Activated CD8-positive, alpha-beta memory T cell treated with anti-CD3 and anti-CD28 coated beads for 48 hours (primary cell): Measurements from ENCODE around the gene TPM2.

Experiments
- DNase-seq, 3 experiments: peaks; one replicate each; pipeline ENCODE4 v3.0.0-alpha.2; 2020; ENCODE audit warnings: low read depth in 2 of 3, low spot score in 2 of 3

Gene TPM2

DNA sequence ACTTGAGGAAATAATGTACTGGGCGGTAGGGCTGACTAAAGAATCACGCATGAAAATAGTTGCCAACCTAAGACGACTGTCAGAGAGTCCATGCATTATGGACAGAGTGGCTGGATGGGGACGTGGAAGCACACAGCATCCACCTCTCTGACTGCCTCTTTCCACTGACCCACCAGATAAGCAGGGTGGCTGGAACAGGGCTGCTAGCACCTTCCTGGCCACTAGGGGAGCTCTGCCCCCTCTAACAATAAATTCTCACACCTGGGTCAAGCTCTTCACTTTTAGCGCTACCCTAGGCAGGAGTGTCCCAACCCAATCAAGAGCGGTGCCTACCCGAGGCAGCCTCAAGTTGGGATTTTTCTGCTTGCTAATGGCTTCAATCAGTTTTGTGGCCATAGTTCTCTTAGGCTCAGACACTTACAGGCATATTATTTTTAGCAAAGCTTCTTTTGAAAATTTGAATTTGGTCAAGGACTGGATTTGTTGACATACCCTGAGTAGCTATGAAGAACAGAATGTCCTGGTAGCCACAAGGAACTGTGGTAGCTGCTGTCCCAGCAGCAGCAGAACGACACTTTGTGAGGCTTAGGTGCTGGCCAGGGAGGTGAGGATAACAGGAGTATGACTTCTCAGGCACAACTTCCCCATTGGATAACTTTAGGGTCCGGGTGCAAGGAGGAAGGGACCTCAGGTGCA is 6.9 kb upstream of the TPM2 start:
- no peak for DNase-seq

DNA sequence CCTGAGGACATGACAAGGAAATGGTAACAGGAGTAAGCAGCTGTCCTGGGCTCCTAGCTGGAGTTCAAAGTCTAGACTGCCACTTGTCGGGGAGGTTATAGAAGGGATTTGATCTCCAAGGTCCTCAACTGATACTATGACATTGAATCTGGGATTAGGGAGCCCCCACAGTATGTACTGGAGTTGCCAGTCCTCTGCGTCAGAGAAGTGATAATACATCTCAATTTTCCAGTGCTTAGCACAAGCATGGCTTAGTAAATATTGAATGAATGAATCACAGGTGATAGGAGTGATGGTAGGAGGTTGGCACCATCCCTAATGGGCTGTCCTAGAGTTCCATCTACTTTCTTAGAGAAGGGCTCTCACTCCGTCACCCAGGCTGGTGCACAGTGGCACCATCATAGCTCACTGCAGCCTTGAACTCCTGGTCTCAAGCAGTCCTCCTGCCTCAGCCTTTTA is 6.2 kb upstream of the TPM2 start:
- no peak for DNase-seq

DNA sequence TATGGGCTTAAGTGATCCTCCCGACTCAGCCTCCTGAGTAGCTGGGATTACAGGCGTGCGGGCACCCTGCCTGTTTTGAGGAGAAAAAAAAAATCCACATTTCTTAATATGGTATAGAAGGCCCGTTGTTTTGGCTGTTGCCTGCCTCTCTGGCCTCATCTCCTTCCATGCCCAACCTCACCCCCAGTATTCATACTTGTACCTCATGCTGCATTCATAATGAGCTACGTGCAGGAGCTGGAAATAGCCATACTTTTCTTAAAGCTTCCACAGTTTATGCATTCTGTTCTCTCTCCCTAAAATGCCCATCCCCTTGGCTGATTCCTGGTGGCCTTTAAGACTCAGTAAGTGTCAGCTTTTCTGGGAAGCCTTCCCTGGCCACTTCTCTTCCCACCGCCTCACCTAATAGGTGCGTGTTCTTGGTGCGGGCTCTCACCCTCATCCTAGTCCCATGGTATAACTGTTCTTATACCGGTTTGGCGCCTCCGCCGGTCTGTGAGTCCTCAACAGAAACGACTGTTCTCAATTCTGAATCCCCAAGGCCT is 2.1 kb upstream of the TPM2 start:
- DNase-seq = no peak

GRCh38 chr9:35691334-35691650 is 1.6 kb upstream of the TPM2 start:
- no peak for DNase-seq

DNA sequence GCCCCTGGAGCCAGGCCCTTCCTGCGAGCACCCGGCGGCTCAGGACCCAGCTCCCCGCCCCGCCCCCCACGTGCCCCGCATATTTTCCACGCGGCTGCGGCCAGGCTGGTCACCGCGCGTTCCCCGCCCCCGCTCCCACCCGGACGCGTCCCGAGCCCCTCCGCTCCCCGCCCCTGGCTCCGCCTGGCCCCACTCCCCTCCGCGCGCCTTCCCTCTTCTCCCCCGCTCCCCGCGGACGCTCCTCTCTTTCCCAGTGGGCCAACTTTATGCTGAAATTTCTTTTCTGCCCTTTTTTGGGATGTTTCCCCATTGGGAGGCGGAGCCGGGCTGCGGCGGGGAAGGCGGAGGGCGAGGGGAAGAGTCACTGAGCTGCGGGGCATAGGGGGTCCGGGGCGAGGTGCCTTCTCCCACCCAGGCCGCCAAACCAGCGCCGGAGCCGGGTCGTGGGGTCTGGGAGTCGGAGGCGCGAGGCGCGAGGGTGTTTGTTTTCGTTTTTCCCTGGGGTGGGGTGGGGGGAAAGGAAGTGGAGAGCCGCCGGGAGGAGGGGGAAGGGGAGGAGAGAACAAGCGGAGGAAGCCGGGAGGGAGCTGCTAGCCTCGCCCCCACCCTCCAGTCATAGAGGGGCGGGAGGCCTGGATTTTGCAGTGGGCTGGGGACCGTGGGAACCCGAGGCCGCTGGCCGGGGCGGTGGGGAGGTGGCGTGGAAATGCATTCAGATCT is 1.0 kb upstream of the TPM2 start:
- no peak for DNase-seq

DNA sequence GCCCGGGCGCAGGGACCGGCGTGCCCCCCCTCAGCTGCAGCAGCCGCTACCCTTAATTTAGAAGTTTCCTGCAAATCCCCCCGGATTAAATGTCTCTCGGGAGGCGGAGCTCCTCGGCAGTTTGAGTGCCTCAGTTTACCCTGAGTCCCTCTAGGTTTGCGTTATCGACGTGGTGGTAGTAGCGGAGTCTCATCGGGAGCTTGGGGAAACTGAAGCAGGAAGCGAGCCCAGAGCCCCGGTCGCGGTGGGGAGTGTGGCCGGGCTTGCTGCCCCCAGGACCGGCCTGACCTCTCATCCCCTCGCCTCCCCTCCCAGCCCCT is 529 bp upstream of the TPM2 start:
- DNase-seq = no peak

GRCh38 chr9:35688558-35689541 is 875 bp downstream of the TPM2 start:
- DNase-seq = no peak

GRCh38 chr9:35687972-35688557 is 1.7 kb downstream of the TPM2 start:
- no peak for DNase-seq

GRCh38 chr9:35687306-35687705 is 2.4 kb downstream of the TPM2 start:
- no peak for DNase-seq

- DNase-seq = no peak
These were observed 3.2 kb downstream of the TPM2 start for GRCh38 chr9:35686222-35687203.

- DNase-seq = no peak
These were observed 4.2 kb downstream of the TPM2 start for GRCh38 chr9:35685506-35685905.

- DNase-seq = no peak
These were observed 4.8 kb downstream of the TPM2 start for GRCh38 chr9:35684921-35685320.

DNA sequence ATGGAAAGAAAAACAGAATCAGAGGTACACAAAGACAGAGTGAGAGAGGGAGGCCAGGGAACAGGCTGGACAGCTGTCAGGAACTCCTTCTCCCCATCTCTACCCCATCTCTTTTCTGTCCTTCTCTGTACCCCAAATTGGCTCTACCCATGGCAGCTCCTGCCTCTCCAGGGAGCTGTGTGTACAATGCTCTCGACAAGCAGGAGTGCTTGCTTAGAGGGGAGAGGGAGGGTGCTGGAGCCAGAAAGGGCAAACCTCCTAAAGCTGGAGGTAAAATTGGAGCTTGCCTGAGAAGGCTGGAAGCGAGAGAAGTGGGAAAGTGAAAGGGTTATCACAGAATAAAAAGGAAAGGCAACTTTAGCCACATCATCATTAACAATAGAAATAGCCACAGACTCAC is 6.4 kb downstream of the TPM2 start:
- no peak for DNase-seq

DNA sequence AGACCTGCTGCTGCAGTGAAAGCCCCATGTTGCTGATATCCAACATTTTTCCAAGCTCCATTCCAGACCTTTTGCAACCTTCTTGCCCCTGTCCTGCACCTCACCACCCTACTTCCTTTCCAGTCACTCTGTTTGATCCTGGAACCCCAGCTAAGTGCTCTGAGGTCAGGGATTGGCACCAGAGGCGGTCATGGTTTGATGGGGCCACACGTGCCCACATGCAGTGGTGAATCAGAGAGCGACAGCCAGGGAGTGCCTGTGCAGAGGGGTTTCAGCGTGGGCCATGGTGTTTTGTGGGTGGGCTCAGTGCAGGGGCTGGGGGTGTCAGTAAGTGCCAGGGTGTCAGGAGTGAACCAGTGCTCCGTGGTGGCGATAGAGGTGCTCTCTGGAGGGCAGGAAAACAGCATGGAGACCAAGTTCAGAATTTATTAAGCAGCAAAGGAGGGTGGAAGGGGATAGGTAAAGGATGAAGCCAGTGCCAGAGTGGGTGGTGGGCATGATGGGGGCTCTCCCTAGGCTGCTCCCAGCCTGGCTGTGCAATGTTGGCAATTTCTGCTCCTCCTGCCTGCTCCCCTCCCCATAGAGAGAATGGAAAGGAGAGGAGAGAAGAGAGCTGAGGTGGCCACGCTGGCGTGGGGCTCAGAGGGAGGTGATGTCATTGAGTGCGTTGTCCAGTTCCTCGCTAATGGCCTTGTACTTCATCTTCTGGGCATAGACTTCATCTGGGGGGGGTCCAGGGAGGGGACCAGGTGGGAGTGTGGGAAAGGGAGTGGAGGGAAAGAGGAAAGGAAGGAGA is 7.0 kb downstream of the TPM2 start:
- DNase-seq = no peak

DNA sequence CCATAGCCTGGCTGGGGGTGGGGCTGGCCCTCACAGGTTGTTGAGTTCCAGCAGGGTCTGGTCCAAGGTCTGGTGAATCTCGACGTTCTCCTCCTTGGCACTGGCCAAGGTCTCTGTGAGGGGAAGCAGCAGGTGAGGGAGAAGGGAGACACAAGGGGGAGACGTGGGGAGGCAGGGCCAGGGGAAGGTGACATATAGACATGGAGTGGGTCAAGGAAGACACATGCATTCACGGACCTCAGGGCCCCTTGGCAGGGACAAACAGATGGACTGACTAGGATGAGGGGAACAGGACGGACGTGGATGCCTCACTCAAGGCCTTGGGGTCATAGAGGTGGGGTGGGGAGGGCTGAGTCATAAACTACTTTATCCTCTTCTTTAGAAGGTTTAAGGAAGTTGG is 7.7 kb downstream of the TPM2 start:
- DNase-seq = no peak

DNA sequence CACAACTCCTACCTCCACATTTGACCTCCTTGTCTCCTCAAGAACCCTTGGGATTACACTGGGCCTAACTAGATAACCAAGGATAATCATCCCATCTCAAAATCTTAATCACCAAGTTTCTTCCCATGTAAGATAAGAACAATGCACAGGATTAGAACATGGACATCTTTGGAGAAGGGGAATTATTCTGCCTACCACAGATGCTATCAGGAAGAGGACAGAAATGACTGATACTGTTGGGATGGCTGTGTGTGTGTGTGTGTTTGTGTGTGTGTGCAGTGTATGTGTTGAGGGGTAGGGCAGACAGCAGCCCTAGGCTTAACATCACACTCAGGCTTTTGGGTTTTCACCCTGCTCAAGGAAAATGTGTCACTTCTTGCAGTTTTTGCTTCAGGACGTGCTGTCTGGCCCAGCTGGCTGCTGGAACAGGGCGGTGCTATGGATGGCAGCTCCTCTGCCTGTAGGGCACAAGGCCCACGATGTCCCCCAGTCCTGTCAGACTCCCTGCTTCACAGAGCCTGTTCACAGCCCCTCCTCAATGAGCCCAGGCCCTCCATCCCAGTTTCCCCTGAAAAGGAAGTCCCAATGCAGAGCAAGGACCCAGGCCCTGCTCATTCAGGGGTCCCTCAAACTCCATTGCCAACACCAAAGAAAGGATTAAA is 8.3 kb downstream of the TPM2 start:
- no peak for DNase-seq

- DNase-seq = no peak
These were observed 9.2 kb downstream of the TPM2 start for GRCh38 chr9:35680331-35681105.

DNA sequence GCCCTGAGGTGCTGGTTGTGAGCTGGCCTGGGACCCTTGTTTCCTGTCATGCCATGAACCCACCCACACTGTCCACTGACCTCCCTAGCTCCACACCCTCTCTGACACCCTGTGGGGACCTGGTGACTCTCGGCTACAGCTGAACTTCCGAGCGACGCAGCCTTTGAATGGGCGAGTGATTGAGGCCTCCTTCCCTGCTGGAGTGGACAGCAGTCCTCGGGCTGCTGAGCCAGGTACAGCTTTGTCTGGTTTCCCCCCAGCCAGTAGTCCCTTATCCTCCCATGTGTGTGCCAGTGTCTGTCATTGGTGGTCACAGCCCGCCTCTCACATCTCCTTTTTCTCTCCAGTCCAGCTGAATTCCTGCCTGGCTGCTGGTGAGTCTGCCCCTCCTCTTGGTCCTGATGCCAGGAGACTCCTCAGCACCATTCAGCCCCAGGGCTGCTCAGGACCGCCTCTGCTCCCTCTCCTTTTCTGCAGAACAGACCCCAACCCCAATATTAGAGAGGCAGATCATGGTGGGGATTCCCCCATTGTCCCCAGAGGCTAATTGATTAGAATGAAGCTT is 9.9 kb downstream of the TPM2 start:
- no peak for DNase-seq
